WTC11 (cell line): Measurements from ENCODE around the gene PTPRN2.

ENCODE experiments used
- CREM ChIP-seq: sonication (generic); formaldehyde crosslinking; IDR thresholded peaks from 2 replicates; pipeline ENCODE4 v1.8.1; 2022; ENCODE audit warnings: mild to moderate bottlenecking, missing genetic modification reagents, moderate library complexity
- CTCF ChIP-seq: fragments of 200-600 bp; IDR thresholded peaks from 2 replicates; pipeline ENCODE4 v1.8.0; 2022; ENCODE audit warnings: antibody characterized with exemption
- FOXK1 ChIP-seq: sonication (generic); formaldehyde crosslinking; IDR thresholded peaks from 2 replicates; pipeline ENCODE4 v1.8.0; 2022; ENCODE audit warnings: mild to moderate bottlenecking, moderate library complexity, missing genetic modification reagents
- JAZF1 ChIP-seq: fragments of 250-450 bp; sonication (Bioruptor Pico); IDR thresholded peaks from 2 replicates; pipeline ENCODE4 v1.9.0; 2021; ENCODE audit warnings: moderate library complexity, mild to moderate bottlenecking, inconsistent platforms
- KAT7 ChIP-seq: sonication (generic); formaldehyde crosslinking; IDR thresholded peaks from 2 replicates; pipeline ENCODE4 v1.8.1; 2023; ENCODE audit warnings: missing genetic modification reagents, mild to moderate bottlenecking, borderline replicate concordance
- MAX ChIP-seq: sonication (generic); formaldehyde crosslinking; IDR thresholded peaks from 2 replicates; pipeline ENCODE4 v1.8.0; 2022; ENCODE audit warnings: mild to moderate bottlenecking, missing genetic modification reagents
- SMAD3 ChIP-seq: sonication (generic); formaldehyde crosslinking; IDR thresholded peaks from 2 replicates; pipeline ENCODE4 v1.8.0; 2022; ENCODE audit warnings: missing genetic modification reagents, mild to moderate bottlenecking, borderline replicate concordance
- TF ChIP-seq, protein P1 (sequence below): sonication (generic); formaldehyde crosslinking; IDR thresholded peaks from 2 replicates; pipeline ENCODE4 v1.8.1; 2023; ENCODE audit warnings: mild to moderate bottlenecking, moderate library complexity, missing genetic modification reagents

GRCh38 chr7:157817944-157818700 lies 769.5 kb downstream of the PTPRN2 start:
- TF ChIP-seq, protein P1, sequence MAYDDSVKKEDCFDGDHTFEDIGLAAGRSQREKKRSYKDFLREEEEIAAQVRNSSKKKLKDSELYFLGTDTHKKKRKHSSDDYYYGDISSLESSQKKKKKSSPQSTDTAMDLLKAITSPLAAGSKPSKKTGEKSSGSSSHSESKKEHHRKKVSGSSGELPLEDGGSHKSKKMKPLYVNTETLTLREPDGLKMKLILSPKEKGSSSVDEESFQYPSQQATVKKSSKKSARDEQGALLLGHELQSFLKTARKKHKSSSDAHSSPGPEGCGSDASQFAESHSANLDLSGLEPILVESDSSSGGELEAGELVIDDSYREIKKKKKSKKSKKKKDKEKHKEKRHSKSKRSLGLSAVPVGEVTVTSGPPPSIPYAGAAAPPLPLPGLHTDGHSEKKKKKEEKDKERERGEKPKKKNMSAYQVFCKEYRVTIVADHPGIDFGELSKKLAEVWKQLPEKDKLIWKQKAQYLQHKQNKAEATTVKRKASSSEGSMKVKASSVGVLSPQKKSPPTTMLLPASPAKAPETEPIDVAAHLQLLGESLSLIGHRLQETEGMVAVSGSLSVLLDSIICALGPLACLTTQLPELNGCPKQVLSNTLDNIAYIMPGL = no peak
- TF ChIP-seq JAZF1 (CRISPR knock-in tag) (no peak), CTCF (no peak), SMAD3 (CRISPR knock-in tag) (no peak), CREM (CRISPR knock-in tag) (no peak), FOXK1 (CRISPR knock-in tag) (no peak), MAX (CRISPR knock-in tag) (no peak), KAT7 (no peak)
